GM21447 (cell line): ENCODE data around the gene VIL1.

Experiments used
- ATAC-seq: cut with Tn5 transposase; IDR thresholded peaks from one replicate; pipeline ENCODE4 v1.9.1; 2021; ENCODE audit not compliant: unreplicated experiment

Gene VIL1

DNA sequence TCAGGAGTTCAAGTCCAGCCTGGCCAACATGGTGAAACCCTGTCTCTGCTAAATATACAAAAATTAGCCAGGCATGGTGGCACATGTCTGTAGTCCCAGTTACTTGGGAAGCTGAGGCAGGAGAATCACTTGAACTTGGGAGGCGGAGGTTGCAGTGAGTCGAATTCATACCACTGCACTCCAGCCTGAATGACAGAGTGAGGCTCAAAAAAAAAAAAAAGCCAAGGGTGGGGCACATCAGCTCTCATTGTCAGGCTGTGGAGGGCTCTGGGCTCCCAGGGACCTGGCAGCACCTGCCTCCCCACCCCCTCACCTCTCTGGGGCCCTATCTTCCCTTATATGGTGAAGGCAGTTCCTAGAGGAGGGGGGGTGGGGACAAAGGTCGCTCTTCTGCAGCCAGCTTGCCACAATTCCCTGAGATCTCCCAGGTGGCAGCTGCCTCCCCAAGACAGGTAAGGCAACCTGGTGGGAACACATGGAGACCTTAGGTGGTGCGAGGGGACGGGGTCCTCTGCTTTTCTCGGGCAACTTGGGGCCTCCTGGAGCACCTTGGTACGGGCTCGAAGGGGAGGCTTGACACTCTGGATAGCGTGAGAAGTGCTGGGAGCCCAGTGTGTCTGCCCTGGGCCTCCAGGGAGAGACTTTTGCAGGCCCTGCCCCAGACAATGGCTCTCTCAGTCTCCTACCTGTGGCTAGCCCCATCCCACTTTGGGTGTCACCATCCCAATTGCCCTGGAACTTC is at the start of gene VIL1:
Gene VIL1, plus strand, starts transcription at position 407 of the 742 bp plus-strand sequence. CDS start 4,656 bp downstream, outside the sequence.
- no peak for ATAC-seq

DNA sequence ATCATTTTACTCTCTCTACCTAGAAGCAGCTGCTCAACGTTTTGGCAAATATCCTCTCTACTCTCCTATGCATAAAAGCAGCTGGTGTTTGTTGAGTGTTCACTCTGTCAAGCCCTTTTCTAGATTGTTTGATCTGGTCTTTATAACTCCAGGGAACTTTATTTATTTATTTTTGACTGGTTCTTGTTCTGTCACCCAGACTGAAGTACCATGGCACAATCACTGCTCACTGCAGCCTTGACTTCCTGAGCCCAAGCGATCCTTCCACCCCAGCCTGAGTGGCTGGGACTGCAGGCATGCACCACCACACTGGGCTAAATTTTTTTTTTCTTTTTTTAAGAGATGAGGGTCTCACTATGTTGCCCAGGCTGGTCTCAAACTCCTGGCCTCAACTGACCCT is 49.6 kb upstream of the VIL1 start:
- no peak for ATAC-seq

DNA sequence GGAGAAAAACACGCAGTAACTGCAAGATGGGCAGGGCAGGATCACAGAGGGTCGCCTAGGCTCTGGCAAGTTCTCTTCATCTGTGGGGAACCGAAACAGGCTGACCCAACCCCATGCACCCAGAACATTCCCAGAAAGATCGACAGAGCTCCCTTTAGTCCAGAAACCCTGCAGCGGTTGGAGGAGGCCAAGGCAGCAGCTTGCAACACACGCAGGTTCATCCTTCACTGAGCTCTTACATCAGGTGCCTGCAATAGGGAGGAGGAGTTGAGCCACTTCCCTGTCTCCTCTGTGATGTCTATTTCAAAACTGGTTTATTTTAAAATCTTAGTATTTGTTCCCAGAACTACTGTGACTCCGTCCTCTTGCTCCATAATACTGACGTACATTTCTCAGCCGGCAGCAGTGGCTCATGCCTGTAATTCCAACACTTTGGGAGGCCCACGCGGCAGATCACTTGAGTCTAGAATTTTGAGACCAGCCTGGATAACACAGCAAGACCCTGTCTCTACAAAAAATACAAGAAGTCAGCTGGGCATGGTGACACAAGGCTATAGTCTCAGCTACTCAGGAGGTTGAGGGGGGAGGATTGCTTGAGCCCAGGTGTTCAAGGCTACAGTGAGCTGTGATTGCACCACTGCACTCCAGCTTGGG is 48.4 kb upstream of the VIL1 start:
- ATAC-seq, result no peak

DNA sequence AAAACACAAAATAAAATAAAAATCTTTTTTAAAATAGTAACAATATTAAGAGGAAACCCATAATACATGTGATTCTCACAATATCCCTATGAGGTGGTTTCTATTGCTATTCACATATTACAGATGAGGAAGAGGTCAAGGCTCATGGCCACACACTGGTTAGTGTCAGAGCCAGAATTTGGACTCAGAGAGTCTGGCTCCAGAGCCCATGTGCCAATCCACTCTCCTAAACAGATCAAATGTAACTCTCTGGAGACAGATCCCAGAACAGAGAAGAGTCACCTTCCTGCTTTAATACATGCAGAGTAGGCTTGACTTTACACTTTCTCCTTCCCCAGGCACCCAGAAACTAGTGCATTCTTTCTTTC is 47.0 kb upstream of the VIL1 start:
- no peak for ATAC-seq

DNA sequence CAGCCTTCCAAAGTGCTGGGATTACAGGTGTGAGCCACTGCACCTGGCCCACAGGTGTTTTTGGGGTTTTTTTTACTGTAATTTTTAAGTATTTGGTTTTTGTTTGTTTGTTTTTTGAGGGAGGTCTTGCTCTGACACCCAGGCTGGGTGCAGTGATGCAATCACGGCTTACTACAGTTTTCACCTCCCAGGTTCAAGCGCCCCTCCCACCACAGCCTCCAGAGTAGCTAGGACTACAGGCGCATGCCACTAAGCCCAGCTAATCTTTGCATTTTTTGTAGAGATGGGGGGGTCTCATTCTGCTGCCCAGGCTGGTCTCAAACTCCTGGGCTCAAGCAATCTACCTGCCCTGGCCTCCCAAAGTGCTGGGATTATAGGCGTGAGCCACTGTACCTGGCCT is 44.1 kb upstream of the VIL1 start:
- no peak for ATAC-seq

DNA sequence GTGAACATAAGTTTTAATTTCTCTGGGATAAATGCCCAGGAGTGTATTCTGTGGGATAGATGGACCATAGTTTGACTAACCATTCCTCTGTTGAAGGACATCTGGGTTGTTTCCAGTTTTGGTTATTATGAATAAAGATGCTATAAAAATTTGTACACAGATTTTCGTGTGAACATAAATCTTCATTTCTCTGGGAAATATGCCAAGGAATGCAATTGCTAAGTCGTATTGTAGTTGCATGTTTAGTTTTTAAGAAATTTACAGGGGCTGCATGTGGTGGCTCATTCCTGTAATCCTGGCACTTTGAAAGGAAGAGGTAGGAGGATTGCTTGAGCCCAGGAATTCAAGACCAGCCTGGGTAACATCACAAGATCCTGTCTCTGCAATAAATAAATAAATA is 43.7 kb upstream of the VIL1 start:
- ATAC-seq, result no peak

DNA sequence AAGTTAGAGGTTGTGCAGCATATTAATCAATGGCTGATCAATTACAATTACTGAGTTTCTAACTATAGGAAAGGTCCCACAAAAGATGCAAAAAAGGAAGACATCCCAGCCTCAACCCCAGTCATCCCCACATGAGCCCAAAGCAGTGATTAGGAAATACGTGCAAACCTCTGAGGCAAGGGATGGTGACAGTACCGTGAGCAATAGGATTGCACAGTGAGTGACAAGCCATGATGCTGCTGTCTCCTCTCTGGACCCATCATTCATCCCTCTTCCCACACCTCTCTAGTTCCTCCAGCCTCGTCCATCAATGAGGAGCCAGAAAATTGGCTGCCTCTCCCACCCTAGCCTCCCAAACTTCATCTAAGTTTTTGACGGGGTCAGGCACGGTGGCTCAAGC is 40.9 kb upstream of the VIL1 start:
- ATAC-seq, result no peak

DNA sequence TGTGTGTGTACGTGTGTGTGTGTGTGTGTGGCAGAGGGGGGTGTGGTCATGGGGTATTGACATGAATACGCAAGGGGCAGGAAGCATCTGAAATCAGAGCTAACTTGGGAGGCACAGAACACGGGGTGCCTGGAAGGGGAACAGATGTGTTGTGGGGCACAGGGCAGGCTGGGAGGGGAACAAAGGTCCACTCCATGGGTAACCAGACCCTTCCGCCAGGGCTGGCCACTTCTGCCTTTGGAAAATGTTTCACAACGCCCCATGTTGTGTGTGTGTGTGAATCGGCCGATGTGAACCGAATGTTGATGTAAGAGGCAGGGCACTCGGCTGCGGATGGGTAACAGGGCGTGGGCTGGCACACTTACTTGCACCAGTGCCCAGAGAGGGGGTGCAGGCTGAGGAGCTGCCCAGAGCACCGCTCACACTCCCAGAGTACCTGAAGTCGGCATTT is 37.0 kb upstream of the VIL1 start, which contains the start of gene SLC11A1:
Gene SLC11A1, plus strand, starts transcription at position 358 of the 451 bp plus-strand sequence. CDS start 96 bp downstream, outside the sequence.
- ATAC-seq, result no peak

DNA sequence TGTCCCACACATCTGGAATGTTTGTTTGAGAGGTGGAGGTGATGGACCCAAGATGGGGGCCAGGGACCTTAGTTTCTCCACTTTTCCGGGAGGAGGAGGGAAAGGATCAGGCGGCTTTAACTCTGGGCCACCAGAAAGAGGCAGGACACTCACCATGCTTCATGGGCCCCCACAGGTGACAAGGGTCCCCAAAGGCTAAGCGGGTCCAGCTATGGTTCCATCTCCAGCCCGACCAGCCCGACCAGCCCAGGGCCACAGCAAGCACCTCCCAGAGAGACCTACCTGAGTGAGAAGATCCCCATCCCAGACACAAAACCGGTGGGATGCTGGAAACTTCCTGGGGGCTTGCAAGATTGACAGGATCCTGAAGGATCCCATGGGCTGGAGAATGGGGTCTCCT is 36.1 kb upstream of the VIL1 start:
- ATAC-seq, result no peak

DNA sequence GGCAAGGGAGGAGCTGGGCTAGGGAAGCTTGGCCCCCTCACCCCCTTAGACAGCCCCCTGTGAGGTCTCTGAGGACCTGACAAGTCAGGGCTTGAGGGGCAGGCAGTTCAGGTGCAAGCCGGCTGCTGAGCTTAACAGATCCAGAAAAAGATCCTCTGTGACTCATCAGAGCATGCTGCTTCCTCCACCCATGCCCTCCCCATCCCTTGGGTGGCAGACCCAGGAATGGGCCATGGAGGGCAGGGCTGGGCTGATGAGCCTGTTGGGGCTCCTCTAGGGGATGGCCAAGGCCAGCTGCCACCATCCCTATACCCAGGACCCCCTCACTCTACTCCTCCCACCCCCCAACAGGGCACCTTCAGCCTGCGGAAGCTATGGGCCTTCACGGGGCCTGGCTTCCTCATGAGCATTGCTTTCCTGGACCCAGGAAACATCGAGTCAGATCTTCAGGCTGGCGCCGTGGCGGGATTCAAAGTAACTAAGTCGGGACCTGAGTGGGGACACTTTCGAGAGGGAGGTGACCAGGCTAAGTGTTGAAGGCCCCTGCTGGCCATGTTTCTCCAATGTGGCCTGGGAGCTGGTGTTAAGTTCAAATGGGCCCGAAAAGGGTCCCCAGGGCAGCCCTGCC is 34.9 kb upstream of the VIL1 start:
- ATAC-seq, result no peak

DNA sequence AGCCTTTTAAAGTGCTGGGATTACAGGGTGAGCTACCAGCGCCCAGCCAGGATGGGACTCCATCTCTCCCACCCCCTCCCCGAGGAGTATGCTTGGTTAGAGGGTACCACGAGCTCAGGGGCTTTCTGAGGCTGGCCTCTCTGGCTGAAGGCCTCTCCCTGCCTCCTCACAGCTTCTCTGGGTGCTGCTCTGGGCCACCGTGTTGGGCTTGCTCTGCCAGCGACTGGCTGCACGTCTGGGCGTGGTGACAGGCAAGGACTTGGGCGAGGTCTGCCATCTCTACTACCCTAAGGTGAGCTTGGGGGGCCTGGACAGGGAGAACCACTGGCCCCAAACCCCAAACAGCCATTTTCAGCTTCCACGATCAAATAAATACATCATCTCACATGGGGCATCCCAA is 33.9 kb upstream of the VIL1 start:
- ATAC-seq, result no peak

DNA sequence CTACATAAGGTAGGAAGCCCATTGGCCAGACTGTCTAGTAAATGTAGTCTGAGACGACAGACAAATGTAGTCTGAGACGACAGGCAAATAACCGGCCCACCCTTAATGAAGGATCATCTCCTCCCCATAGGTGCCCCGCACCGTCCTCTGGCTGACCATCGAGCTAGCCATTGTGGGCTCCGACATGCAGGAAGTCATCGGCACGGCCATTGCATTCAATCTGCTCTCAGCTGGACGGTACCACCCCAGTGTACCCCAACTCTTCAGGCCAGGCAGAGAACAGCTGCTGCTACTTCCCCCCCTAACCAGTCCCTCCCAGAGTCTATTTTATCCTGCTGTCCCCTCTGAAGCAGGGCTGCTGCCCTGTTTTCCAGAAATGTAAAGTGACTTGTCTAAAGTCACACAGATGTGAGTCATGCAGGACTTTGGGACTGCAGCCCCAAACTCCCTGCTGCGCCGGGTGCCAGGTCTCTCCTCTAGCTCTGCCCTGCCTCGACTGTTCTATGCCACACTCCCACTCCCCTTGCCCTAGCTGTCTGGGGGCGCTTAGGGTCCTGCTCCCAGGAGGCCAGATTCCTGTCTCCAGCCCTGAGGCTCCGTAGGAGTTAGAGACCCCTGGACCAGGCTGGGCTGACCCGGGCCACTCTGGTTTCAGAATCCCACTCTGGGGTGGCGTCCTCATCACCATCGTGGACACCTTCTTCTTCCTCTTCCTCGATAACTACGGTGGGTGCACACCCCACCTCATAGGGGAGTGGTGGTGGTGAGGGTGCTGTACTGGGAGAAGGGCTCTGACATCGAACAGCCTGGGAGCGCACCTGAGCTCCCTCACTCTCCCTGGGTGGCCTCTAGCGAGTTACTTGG is 32.2 kb upstream of the VIL1 start:
- no peak for ATAC-seq

DNA sequence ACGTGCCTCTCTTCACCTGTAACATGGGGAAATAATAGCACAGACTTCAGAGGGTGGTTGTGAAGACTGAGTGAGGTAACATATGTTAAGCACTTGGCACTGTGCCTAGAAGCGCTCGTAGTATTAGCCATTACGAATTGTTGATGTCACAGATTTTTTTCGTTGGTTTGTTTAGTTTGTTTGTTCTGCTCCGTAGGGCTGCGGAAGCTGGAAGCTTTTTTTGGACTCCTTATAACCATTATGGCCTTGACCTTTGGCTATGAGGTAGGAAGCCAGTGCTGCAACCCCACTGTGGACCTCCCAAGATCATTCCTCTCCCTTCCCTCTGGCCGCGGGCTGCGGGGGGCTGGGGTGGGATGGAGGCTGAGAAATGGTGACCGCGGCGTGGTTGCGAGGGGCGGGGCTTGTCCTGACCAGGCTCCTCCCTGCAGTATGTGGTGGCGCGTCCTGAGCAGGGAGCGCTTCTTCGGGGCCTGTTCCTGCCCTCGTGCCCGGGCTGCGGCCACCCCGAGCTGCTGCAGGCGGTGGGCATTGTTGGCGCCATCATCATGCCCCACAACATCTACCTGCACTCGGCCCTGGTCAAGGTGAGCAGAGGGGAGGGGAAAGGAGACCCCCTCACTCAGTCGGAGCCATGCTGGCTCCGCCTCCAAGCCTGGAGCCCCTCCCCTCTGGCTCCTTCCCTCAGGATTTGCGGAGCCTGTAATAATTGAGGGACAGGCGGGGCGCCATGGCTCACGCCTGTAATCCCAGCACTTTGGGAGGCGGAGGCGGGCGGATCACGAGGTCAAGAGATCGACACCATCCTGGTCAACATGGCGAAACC is 31.3 kb upstream of the VIL1 start:
- no peak for ATAC-seq

DNA sequence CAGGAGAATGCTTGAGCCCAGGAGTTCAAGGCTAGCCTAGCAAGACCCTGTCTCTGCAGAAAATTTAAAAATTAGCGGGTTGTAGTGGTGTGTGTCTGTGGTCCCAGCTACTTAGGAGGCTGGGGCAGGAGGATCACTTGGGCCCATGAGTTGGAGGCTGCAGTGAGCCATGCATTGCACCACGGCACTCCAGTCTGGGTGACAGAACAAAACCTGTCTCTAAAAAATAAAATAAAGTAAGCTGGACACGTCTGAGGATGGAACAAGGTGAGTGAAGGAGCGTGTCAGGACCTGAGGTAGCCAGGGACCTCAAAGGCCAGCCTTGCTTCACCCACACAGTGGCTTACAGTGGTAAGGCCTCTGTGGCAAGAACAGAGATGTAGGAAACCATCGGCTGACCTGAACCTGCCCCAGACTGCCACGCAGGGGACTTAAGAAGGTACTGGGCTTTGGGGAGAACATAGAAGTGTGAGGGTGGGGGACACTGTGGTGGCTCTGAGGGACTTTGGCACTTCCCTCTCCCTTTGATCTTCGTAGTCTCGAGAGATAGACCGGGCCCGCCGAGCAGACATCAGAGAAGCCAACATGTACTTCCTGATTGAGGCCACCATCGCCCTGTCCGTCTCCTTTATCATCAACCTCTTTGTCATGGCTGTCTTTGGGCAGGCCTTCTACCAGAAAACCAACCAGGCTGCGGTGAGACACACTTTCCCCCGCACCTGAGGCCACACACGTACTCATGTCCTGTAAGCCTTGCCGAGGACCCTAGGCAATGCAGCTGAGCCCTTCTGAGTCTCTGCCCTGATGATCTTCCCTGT is 29.4 kb upstream of the VIL1 start:
- ATAC-seq, result no peak

DNA sequence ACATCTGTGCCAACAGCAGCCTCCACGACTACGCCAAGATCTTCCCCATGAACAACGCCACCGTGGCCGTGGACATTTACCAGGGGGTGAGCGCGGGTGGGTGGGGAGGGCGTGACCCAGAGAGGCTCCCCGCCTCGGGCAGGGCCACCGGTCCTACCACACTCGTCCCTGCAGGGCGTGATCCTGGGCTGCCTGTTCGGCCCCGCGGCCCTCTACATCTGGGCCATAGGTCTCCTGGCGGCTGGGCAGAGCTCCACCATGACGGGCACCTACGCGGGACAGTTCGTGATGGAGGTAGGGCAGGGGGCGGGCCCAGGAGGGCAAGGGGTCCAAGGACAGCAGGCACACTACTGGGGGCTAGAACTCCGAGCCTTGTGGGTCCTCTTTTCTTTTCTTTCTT is 27.7 kb upstream of the VIL1 start:
- ATAC-seq, result no peak

DNA sequence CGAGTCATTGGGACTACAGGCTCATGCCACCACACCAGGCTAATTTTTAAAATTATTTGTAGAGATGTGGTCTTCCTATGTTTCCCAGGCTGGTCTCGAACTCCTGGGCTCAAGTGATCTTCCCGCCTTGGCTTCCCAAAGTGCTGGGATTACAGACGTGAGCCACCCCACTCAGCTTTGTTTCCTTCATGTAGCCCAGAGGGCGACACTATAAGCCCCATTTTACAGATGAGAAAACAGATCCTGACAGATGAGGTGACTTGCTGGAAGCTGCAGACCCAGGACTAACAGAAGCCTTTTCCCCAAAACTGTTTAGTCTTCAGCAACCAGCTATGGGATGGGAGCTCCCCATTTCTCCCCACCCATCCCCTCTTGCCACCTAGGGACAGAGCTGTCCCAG is 26.5 kb upstream of the VIL1 start:
- ATAC-seq, result no peak

DNA sequence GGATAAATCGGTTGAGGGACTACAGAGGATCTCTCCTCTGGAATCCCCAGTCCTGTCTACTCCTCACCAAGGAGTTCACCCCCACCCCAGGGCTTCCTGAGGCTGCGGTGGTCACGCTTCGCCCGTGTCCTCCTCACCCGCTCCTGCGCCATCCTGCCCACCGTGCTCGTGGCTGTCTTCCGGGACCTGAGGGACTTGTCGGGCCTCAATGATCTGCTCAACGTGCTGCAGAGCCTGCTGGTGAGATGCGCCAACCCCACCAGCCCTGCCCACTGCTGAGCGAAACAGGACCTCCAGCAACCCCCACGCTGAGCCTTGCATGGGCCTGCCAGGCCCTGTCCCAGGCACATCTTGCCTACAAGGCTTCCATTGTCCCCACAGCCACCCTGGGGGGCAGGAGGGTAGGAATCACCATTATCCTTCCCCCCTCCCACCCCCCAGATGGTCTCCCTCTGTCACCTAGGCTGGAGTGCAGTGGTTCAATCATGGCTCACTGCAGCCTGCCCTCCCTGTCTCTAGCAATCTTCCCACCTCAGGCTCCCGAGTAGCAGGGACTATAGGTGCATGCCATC is 25.9 kb upstream of the VIL1 start:
- no peak for ATAC-seq

DNA sequence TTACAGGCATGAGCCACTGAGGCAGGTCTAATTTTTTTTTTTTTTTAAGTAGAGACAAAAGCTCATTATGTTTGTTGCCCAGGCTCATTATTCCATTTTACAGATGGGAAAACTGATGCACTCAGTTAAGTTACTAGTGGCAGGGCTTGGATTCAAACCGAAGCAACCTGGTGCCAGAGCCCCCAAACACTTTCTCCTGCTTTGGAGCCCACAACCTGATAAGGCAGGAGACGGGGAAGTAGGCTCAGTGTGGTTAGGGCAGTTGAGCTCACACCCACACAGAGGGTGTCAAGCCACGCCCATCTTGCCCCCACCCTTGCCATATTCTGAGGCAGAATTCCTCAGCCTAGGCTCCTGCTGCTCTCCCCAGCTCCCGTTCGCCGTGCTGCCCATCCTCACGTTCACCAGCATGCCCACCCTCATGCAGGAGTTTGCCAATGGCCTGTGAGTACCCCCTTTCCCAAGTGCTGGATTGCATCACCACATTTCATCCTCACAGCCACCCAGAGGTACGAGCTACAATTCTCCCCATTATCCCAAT is 25.1 kb upstream of the VIL1 start:
- no peak for ATAC-seq
